Tibial artery (tissue), 4 donors: Measurements from ENCODE around the gene SND1.
"Not testable (repeated sequence)": the region's sequence is repeated elsewhere in the genome, so short reads cannot be mapped to it uniquely, and the experiment has no call there.

Experiments used
- DNase-seq, 2 donors: peaks; one replicate each; pipeline ENCODE4 v3.0.0-alpha.2; 2019
- H3K27ac ChIP-seq, 2 donors: fragments of 200-600 bp; sonication (generic) in 1 of 2; 1 replicate in 1 of 2; 2 replicates in 1 of 2; pipeline ENCODE4 v1.5.1; 2018 to 2019; ENCODE audit warnings: mild to moderate bottlenecking in 1 of 2
- H3K27me3 ChIP-seq, 2 donors: fragments of 200-600 bp; sonication (generic) in 1 of 2; one replicate each; pipeline versions ENCODE4 v1.5.1 to v1.6.0; 2016 to 2019
- H3K36me3 ChIP-seq, 3 donors: fragments of 200-600 bp; sonication (generic) in 2 of 3; one replicate each; pipeline ENCODE4 v1.5.1; 2016 to 2019; ENCODE audit warnings: mild to moderate bottlenecking in 2 of 3
- H3K4me1 ChIP-seq, 4 donors: fragments of 200-600 bp; sonication (generic) in 2 of 4; 1 replicate in 3 of 4; 2 replicates in 1 of 4; pipeline ENCODE4 v1.5.1; 2016 to 2019
- H3K4me3 ChIP-seq, 2 donors: fragments of 200-600 bp; sonication (generic) in 1 of 2; 1 replicate in 1 of 2; 2 replicates in 1 of 2; pipeline ENCODE4 v1.5.1; 2018 to 2019; ENCODE audit warnings: mild to moderate bottlenecking in 2 of 2
- H3K9me3 ChIP-seq, 3 donors: fragments of 200-600 bp; sonication (generic) in 1 of 3; one replicate each; pipeline ENCODE4 v1.5.1; 2016 to 2019
- CTCF ChIP-seq, 2 experiments: fragments of 200-600 bp in 1 of 2; fragments of 450-650 bp in 1 of 2; IDR thresholded peaks; one replicate each; pipeline ENCODE4 v1.5.1; 2017 to 2019; ENCODE audit warnings: antibody characterized with exemption in 2 of 2, mild to moderate bottlenecking in 1 of 2, moderate library complexity in 1 of 2
- intact Hi-C: fragments of 100-400 bp; cut with DNase I; formaldehyde crosslinking; loops from one replicate; pipeline ENCODE4 v1.15.0; 2023; ENCODE audit warnings: low total_unique reads

The SND1 gene

GRCh38 chr7:127832592-127832991 is 180.6 kb downstream of the SND1 start:
- H3K27ac ChIP-seq: no peak overlapping the region

GRCh38 chr7:127833641-127834040 is 181.6 kb downstream of the SND1 start:
- no peak for TF ChIP-seq CTCF (IDR thresholded peaks at IDR 0.05)
- Histone ChIP-seq H3K4me3 (no peak overlapping the region), H3K9me3 (no peaks in the 10 kb centered on the region), H3K36me3 (no peaks in the 10 kb centered on the region), H3K27me3 (no peaks in the 10 kb centered on the region), H3K27ac (no peak overlapping the region), H3K4me1 (no peaks in the 10 kb centered on the region)
- intact Hi-C loops: no loop called here
- DNase-seq: no peak

More at GRCh38 chr7:127832592-127832991, 180.6 kb downstream of the SND1 start:
- no peaks in the 10 kb centered on the region for H3K9me3 ChIP-seq
- H3K36me3 ChIP-seq: no peaks in the 10 kb centered on the region
- no peak overlapping the region for H3K4me3 ChIP-seq
- TF ChIP-seq CTCF (IDR thresholded peaks at IDR 0.05): no peak
- intact Hi-C loops: no loop called here
- no peak for DNase-seq
- no peaks in the 10 kb centered on the region for H3K4me1 ChIP-seq
- H3K27me3 ChIP-seq: no peaks in the 10 kb centered on the region

GRCh38 chr7:127835679-127836078 is 183.7 kb downstream of the SND1 start:
- no peaks in the 10 kb centered on the region for H3K27me3 ChIP-seq
- intact Hi-C loops: no loop called here
- no peak overlapping the region for H3K27ac ChIP-seq
- no peak for TF ChIP-seq CTCF (IDR thresholded peaks at IDR 0.05)
- no peak for DNase-seq
- H3K36me3 ChIP-seq: no peaks in the 10 kb centered on the region
- H3K4me3 ChIP-seq: no peak overlapping the region
- no peaks in the 10 kb centered on the region for H3K9me3 ChIP-seq
- H3K4me1 ChIP-seq: no peaks in the 10 kb centered on the region

GRCh38 chr7:127837816-127838410 is 185.9 kb downstream of the SND1 start:
- H3K27ac ChIP-seq, H3K36me3 ChIP-seq, intact Hi-C loops, H3K9me3 ChIP-seq, H3K4me3 ChIP-seq, DNase-seq, H3K4me1 ChIP-seq, H3K27me3 ChIP-seq: not testable (repeated sequence)

DNA sequence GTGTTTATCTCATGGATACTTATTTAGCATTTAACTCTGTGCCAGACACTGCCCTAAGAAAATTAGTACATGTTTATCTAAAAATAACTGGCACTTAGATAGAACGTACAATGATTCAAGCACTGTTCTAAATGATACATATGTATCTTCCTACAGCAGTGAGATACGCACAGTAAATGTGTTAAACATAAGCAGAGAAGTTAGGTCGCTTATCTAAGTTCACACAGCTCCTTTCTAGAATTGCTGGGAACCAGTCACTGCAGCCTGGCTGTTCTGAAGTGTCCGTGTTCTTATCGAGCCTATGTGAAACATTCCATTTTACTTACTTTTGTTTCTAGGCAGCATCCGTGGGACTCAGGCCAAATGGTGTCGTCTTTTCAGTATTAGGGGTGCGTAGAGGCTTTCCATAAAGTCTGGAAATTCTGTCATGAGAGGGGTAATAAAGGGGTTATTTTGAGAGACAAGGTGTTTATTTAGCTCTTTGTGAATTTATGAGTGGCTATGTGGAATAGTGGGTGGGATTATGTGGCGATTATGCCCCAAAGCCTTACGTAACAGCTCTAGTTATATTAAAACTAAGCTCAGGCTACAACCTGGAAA is 186.9 kb downstream of the SND1 start:
- Histone ChIP-seq H3K4me1 (no peaks in the 10 kb centered on the region), H3K27ac (no peak overlapping the region), H3K4me3 (no peak overlapping the region), H3K36me3 (no peaks in the 10 kb centered on the region), H3K27me3 (no peaks in the 10 kb centered on the region), H3K9me3 (no peaks in the 10 kb centered on the region)
- intact Hi-C loops: no loop called here
- DNase-seq: no peak
- no peak for TF ChIP-seq CTCF (IDR thresholded peaks at IDR 0.05)

DNA sequence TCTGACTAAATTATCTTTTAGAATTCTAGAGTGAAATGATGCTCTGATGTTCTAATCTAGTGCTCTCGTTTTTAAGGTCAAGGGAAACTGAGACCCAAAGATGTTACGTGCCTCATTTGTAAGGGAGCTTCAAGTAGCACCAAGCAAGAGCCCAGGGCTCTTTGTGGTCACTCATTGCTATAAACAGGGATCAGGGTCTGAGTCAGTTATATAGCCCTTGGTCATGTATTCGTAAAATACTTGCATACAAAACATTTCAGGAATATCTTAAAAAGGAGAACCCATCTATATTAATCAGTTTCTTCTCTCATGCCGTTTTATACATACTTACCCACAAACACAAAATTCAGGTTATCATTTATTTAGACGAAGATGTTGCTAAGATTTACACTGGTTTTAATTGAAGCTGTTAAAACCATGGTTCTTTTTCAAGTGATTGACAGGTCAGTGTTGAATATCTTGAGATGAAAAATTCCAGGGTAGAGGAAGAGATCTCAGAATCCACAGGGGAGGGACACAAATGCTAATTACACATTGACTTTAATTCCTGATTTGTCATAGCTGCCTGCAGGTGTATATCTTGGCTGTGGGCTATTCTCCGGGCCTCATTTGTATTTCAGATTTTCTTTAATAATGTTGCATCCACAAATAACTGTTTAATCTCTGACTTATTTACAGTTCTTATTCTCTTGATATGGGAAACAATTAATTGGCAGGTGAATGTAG is 188.4 kb downstream of the SND1 start:
- Histone ChIP-seq H3K27ac (no peak overlapping the region), H3K27me3 (no peaks in the 10 kb centered on the region), H3K4me1 (peaks cover 0 to 8% (median 2%) of the 10 kb centered on the region in 4 donors), H3K36me3 (no peaks in the 10 kb centered on the region), H3K9me3 (no peaks in the 10 kb centered on the region), H3K4me3 (no peak overlapping the region)
- no peak for DNase-seq
- no peak for TF ChIP-seq CTCF (IDR thresholded peaks at IDR 0.05)
- intact Hi-C loops: no loop called here
